NCI-H1436 (cell line): ENCODE measurements around the gene HPCAL4.

Source experiments
- DNase-seq: peaks from one replicate; lab custom pipeline; 2025; lab: John Stamatoyannopoulos, UW

HPCAL4 gene

DNA sequence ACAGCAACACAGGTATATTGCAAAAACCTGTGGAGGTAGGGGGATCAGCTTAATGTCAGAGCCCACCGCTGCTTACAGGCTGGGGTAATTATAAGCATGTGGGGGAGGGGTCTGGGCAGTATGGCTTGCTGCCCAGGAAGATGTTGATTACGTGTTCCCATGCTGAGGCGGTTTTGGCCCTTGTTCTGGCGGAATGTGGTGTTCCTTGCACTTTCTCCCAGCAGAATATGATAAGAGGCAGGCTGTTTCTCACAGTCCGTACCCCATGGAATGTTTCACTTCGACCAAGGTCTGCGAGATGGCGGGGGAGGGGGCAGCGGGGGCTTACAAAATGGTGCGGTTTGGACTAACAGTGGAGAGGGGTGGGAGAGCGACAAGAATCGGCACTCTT is 9.8 kb upstream of the HPCAL4 start:
- no peak for DNase-seq

GRCh38 chr1:39700348-39700747 is 9.1 kb upstream of the HPCAL4 start:
- DNase-seq, result no peak

- DNase-seq, result no peak
Measured at GRCh38 chr1:39699419-39699818, 8.2 kb upstream of the HPCAL4 start.

DNA sequence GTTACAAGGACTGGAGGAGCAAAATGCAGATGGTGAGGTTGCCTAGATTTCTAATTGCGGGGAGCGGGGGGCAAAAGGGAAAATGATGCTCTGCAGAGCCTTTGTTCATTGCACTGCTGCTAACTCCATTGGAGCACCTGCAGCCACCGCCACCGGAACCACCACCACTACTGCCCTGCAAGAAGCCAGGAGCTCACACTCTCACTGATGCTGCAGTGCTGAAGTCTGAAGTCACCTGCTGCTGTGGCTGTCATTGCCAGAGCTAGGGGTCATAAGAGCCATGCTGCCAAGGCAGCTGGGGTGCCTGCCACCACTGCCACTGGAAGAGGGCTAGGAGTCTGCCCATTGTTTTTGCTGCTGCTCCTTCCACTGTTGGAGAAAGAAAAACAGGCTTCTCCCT is 7.3 kb upstream of the HPCAL4 start:
- DNase-seq, result no peak

- no peak for DNase-seq
Measured at GRCh38 chr1:39696448-39696847, 5.2 kb upstream of the HPCAL4 start.

- no peak for DNase-seq
Measured at GRCh38 chr1:39695016-39695415, 3.8 kb upstream of the HPCAL4 start.

- no peak for DNase-seq
Measured at GRCh38 chr1:39694026-39694425, 2.8 kb upstream of the HPCAL4 start.

DNA sequence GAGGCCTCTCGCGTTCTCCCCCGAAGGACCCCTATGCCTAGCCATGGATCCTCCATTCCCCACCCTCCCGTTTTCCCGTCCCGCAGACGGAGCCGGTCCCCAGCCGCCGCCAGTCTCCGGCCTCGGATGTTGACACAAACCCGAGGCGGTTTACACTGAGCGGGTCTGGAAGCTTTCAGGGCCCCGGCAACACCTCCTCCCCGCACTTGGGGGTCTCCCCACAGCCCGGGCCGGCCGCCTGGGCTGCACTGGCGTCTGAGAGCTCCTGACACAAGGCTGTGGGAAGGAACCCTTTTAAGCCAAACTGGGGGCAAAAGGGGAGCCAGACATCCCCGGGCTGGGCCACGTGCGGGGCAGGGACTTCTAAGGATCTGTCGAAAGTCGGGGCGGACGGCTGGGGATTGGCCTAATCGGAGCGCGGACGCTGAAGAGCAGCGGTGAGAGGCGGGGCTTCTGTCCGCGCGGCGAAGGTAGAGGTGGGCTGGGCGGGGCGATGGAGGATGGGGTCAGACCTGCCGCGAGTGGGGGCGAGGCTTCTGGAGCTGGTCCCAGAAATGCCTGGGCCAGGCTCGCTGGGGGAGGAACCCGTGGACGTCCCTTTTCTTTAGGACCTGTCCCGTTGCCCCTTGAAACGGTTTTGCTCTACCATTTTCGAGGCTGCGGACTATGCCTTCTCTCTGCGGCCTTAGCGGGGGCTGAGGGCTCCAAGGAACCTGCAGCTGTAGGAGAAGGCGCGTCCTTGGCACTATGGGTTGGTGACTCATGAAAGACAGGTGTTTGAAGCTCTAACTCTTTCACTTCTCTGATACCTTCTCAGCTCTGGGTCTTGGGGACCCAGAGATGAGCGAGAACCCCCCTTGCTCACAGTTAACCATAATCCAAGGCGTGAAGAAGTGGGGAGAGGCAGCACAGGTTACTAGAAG is 1.2 kb upstream of the HPCAL4 start:
- DNase-seq, result peak; percentile 25

DNA sequence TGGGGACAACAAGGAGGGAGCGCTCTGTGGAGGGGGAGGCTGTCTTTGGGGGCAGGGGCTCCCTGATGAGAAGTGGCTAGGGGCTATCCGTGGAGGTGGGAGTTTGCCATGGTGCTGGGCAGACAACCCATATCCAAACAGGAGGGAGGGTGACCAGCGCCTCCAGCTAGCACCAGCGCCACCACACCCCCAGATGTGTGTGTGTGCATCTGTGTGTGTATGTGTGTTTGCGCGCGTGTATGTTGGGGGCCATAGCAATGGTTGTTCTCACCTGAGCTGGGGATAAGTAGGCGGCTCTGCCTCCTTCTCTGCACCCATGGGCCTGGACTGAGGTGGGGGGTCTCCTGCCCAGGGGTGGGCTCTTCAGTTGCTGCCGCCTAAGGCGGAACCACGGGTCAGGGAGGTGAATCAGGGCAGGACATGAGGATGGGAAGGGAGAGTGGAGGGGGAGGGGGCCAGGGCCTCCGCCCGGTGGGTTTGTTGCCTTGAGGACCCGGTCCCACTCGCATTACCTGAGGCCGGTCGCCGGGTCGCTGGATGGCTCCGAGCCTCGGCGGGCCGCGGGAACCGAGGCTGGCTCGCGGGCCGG is 345 bp downstream of the HPCAL4 start:
- DNase-seq, result no peak

- DNase-seq, result no peak
Measured at GRCh38 chr1:39690225-39690624, 1.0 kb downstream of the HPCAL4 start.

- no peak for DNase-seq
Measured at GRCh38 chr1:39689635-39690034, 1.6 kb downstream of the HPCAL4 start.

- no peak for DNase-seq
Measured at GRCh38 chr1:39689214-39689613, 2.0 kb downstream of the HPCAL4 start.

DNA sequence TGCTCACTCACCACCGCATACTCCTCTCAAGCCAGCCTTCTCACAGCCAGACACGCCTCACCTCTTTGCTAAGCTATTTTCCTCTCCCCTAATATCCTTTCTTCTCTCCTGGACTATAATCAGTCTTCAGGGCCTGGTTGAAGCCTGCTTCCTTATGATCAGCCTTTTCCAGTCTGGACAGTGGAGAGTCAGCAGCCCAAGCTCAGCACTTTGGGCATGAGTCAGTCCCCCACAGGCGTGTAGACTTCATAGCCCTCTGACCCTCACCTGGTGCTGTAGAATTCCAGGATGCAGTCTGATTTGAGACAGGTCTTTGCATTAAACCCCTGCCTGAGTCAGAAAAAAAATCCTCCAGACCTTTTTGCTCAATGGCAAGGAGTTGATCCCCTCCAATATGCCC is 2.5 kb downstream of the HPCAL4 start:
- no peak for DNase-seq

DNA sequence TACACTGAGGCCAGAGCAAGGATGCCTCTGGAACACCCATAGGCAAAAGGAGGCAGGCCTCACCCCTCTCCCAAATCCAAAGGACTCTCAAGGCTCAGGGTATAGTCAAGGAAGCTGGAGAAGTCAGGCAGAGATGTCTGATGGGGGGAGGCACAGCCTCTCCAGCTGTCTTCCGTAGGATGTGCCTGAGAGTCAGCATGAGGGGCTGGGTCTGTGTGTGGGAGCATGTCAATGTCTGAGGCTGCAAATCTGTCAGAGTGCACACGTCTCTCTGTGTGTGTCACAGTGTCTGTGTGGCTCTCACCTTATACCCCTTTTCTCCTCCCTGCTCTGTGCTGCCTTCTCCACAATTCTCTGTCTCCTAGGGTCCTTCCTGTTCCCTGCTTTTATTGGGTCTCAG is 4.0 kb downstream of the HPCAL4 start:
- no peak for DNase-seq

- DNase-seq, result no peak
Measured at GRCh38 chr1:39685071-39685470, 6.2 kb downstream of the HPCAL4 start.

DNA sequence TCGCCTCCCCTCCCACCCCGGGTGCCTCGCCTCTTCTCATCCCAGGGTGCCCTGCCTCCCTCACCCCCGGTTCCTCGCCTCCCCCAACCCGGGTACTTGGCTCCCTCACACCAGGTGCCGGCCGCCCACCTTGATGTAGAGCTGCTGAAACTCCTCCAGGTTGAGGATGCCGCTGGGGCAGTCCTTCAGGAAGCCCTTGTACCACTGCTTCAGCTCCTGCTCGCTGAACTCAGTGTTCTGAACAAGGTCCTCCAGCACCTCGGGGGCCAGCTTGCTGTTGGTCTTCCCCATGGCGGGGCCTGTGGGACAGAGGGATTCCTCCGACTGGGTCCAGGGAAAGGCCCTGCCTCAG is 6.9 kb downstream of the HPCAL4 start:
- no peak for DNase-seq

GRCh38 chr1:39683591-39684312 is 7.5 kb downstream of the HPCAL4 start:
- no peak for DNase-seq

- no peak for DNase-seq
Measured at GRCh38 chr1:39681999-39682398, 9.2 kb downstream of the HPCAL4 start.

DNA sequence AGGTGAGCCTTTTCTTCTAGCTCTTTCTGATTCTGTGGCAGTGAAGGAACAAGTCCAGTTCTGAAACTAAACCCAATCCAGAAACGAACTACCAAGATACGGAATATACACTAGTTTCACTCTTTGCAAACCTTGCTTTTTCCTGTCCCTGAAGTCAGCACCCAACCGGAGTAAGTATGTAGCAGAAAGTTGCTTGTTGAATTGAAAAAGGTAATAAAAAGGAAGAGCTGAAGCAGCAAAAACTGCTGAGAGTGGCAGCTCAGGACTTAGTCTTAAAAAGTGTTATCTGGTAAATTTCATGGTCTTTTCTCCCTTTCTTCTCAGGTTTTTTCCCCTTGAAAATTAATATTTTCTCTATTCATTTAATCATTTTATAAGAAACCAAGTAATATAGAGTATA is 9.9 kb downstream of the HPCAL4 start:
- DNase-seq, result no peak

DNA sequence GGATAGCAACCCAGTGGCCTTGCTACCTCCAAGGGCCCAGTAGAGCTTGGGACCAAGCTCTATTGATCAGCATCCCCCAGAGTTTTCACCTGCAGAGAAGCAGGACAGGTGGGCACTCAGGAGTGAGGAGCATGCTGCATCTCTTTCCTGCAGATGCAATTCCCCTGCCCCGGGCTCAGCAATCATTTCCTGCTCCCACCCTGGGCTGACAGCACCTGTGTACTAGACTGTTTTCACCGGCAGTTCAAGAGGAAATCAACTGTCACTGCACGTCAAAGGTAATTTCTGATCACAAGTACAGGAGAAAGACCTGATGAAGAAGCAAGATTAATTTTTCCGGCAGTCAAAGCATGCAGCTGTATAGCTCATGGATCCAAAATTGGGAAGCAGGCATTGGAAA is 10.5 kb downstream of the HPCAL4 start:
- DNase-seq, result no peak

- no peak for DNase-seq
Measured at GRCh38 chr1:39679821-39680220, 11.4 kb downstream of the HPCAL4 start.

DNA sequence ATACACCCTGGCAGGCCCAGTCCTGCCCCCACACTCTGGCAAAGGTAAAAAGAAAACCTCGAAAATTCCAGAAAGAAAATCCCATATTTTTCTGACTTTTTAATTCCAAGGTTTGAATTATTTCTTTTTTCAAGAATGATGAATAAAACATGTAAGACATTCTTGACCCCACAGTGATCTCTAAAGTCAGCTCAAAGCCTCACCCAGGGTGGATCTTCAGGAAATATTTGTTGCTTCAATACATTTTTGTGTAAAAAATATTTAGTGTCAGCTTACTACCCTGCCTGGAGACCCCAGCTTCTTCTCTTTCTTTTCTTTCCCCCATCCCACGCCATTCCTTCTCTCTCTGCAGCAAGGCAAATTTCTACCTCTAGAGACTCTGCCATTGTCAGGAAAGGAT is 12.3 kb downstream of the HPCAL4 start:
- DNase-seq, result no peak

GRCh38 chr1:39677645-39678044 is 13.6 kb downstream of the HPCAL4 start:
- DNase-seq, result no peak
